HepG2 (cell line): ENCODE data around the gene DDRGK1. TPM values are rescaled to one million over a fixed set of nuclear protein-coding genes. Genes with fewer than 3 reads are reported as not detected.

Source experiments
- AHR ChIP-seq: IDR thresholded peaks from 2 replicates; pipeline ENCODE4 v1.6.1; 2018; ENCODE audit warnings: missing genetic modification reagents, missing compliant biosample characterization
- CSRNP1 ChIP-seq: sonication (generic); formaldehyde crosslinking; IDR thresholded peaks from 2 replicates; pipeline ENCODE4 v1.8.1; 2023; ENCODE audit warnings: mild to moderate bottlenecking, missing genetic modification reagents
- HOXA5 ChIP-seq: sonication (generic); formaldehyde crosslinking; IDR thresholded peaks from 2 replicates; pipeline ENCODE4 v1.4.0; 2020; ENCODE audit warnings: missing genetic modification reagents
- KDM1A ChIP-seq: IDR thresholded peaks from 2 replicates; pipeline ENCODE4 v1.6.1; 2016; ENCODE audit warnings: missing compliant biosample characterization
- MATR3 ChIP-seq: sonication (generic); formaldehyde crosslinking; IDR thresholded peaks from 2 replicates; pipeline ENCODE4 v1.4.0; 2020; ENCODE audit warnings: missing genetic modification reagents
- MYNN ChIP-seq: sonication (generic); formaldehyde crosslinking; IDR thresholded peaks from 2 replicates; pipeline ENCODE4 v1.4.0; 2020; ENCODE audit warnings: mild to moderate bottlenecking, low read depth, missing genetic modification reagents
- PAX8 ChIP-seq: sonication (generic); formaldehyde crosslinking; IDR thresholded peaks from 2 replicates; pipeline ENCODE4 v1.8.0; 2022; ENCODE audit warnings: mild to moderate bottlenecking, missing genetic modification reagents, borderline replicate concordance
- PLRG1 ChIP-seq: fragments of 450-650 bp; conservative IDR thresholded peaks from 2 replicates; pipeline ENCODE4 v1.6.1; 2016
- POLR2A ChIP-seq, 2 experiments: IDR thresholded peaks; 2 replicates each; pipeline ENCODE4 v1.6.1; 2011; ENCODE audit warnings: low read depth in 2 of 2, low read length in 2 of 2, mild to moderate bottlenecking in 1 of 2, moderate library complexity in 1 of 2; ENCODE audit not compliant: insufficient read depth in 1 of 2
- RFX5 ChIP-seq: IDR thresholded peaks from 2 replicates; pipeline ENCODE4 v1.6.1; 2011; ENCODE audit warnings: low read depth, low read length, improper control_type of control experiment
- TARDBP ChIP-seq: sonication (generic); formaldehyde crosslinking; IDR thresholded peaks from 2 replicates; pipeline ENCODE4 v1.8.0; 2022; ENCODE audit warnings: mild to moderate bottlenecking, missing genetic modification reagents
- YY1 ChIP-seq: IDR thresholded peaks from 2 replicates; pipeline ENCODE4 v1.6.1; 2011; ENCODE audit warnings: low read length, low read depth, moderate library complexity, mild to moderate bottlenecking; ENCODE audit not compliant: insufficient read depth, insufficient replicate concordance
- ZMYM4 ChIP-seq: sonication (generic); formaldehyde crosslinking; IDR thresholded peaks from 2 replicates; pipeline ENCODE4 v1.8.1; 2023; ENCODE audit warnings: mild to moderate bottlenecking, missing genetic modification reagents
- ZNF33A ChIP-seq: sonication (generic); formaldehyde crosslinking; IDR thresholded peaks from 2 replicates; pipeline ENCODE4 v1.5.1; 2020; ENCODE audit warnings: missing genetic modification reagents, mild to moderate bottlenecking, moderate library complexity, borderline replicate concordance
- ZNF441 ChIP-seq: sonication (generic); formaldehyde crosslinking; IDR thresholded peaks from 2 replicates; pipeline ENCODE4 v1.7.0; 2021; ENCODE audit warnings: missing genetic modification reagents, borderline replicate concordance
- ZNF615 ChIP-seq: sonication (generic); formaldehyde crosslinking; IDR thresholded peaks from 2 replicates; pipeline ENCODE4 v1.5.0; 2020; ENCODE audit warnings: mild to moderate bottlenecking, missing genetic modification reagents, borderline replicate concordance
- ZNF7 ChIP-seq: IDR thresholded peaks from 2 replicates; pipeline ENCODE4 v1.6.1; 2016; ENCODE audit warnings: missing biosample characterization, missing genetic modification reagents
- ZNF788 ChIP-seq: sonication (generic); formaldehyde crosslinking; IDR thresholded peaks from 2 replicates; pipeline ENCODE4 v1.5.0; 2020; ENCODE audit warnings: mild to moderate bottlenecking, missing genetic modification reagents, borderline replicate concordance
- polyA plus RNA-seq, 8 experiments: library from polyadenylated mRNA; depleted of rRNA in 3 of 8; stranded (reverse) in 7 of 8; unstranded in 1 of 8; fragments of >200 nt; fragmentation: Illumina TruSeq in 4 of 8; extraction: Trizol in 4 of 8; gene quantifications; 2 replicates each; pipeline versions ENCODE4 v1.2.1 to v1.2.3, GENCODE V29; 2011 to 2016; ENCODE audit warnings: low read depth in 4 of 8, missing spikeins in 1 of 8, mixed read lengths in 1 of 8; ENCODE audit not compliant: insufficient read depth in 1 of 8
- total RNA-seq, 5 experiments: library from RNA; depleted of rRNA; stranded (reverse); fragments of >200 nt; fragmentation: Illumina TruSeq; extraction: Trizol; gene quantifications; 2 replicates each; pipeline ENCODE4 v1.2.3, GENCODE V29; 2016; ENCODE audit warnings: low read depth in 1 of 5
- TF ChIP-seq, protein P1 (sequence below): sonication (generic); formaldehyde crosslinking; IDR thresholded peaks from 2 replicates; pipeline ENCODE4 v1.8.0; 2022; ENCODE audit warnings: mild to moderate bottlenecking, missing genetic modification reagents, moderate library complexity
- TF ChIP-seq, protein P2 (sequence below): sonication (generic); formaldehyde crosslinking; IDR thresholded peaks from 2 replicates; pipeline ENCODE4 v1.5.1; 2020; ENCODE audit warnings: mild to moderate bottlenecking, missing genetic modification reagents, moderate library complexity
- TF ChIP-seq, protein P3 (sequence below): sonication (generic); formaldehyde crosslinking; IDR thresholded peaks from 2 replicates; pipeline ENCODE4 v1.4.0; 2020; ENCODE audit warnings: missing genetic modification reagents
- TF ChIP-seq, protein P4 (sequence below), 2 experiments: sonication (generic) in 1 of 2; formaldehyde crosslinking in 1 of 2; IDR thresholded peaks; 2 replicates each; pipeline versions ENCODE4 v1.4.0 to v1.6.1; 2018 to 2020; ENCODE audit warnings: missing genetic modification reagents in 2 of 2, borderline replicate concordance in 1 of 2, low read depth in 1 of 2, mild to moderate bottlenecking in 1 of 2, missing biosample characterization in 1 of 2

The DDRGK1 gene
- total and polyA plus RNA-seq, 2 of the 13 experiments (the other 11 are each of a cell fraction or from before 2014, with no cell fraction given), result 96.7 to 149 TPM

DNA sequence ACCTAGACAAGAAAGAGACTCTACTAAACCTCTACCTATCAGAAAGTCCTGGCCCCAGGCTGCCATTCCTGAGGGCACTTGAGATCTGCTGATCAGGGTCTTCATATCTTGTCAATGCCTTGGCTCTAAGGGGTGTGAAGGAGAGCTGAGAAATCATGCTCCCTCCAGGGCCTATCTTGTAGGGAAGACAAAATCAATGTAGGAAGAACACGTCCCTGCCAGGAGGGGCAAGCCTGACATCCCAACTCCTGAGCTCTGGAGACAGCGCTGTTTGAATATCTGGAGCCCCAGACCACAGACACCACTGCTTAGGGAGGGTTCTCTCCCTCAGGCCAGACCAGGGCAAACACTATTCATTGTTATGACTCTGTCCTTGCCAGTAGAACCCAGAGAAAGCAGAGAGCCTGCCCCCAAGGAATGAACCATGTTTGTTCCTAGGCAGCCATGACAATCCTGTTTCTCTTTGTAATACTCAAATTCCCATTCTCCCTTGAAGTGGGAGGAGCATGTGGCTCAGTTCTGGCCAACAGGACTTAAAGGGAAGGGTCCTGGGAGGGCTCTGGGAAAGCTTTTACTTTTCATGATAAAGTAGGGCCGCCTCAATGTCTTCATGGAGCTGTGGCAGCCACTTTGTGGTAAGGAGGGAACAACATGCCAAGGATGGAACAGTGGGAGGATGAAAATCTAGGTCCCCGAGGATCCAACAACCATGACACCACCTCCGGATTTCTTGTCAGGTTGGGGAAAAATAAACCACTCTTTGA, 43.0 kb downstream of the DDRGK1 start (continued):
- TF ChIP-seq, protein P1, sequence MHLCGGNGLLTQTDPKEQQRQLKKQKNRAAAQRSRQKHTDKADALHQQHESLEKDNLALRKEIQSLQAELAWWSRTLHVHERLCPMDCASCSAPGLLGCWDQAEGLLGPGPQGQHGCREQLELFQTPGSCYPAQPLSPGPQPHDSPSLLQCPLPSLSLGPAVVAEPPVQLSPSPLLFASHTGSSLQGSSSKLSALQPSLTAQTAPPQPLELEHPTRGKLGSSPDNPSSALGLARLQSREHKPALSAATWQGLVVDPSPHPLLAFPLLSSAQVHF (CRISPR knock-in tag), result no peak
- 0 out of 4 replicates have a peak, but pooled peaks of 1 of the 2 experiments have one; percentile 36 for TF ChIP-seq POLR2A (IDR thresholded peaks at IDR 0.05; ENCODE audit: insufficient read depth in 1 of 2, low read depth in 2 of 2, low read length in 2 of 2)
- TF ChIP-seq ZNF615, result 0 out of 2 replicates have a peak, but pooled peaks have one; percentile 52
- no peak for TF ChIP-seq MATR3 (CRISPR knock-in tag)
- no peak for TF ChIP-seq RFX5
- TF ChIP-seq ZNF7, result no peak
- TF ChIP-seq TARDBP, result peak; percentile 3; the same call in 1 of the 2 replicates
- peak; percentile 41; the same call in 1 of the 2 replicates for TF ChIP-seq ZNF33A (CRISPR knock-in tag)
- 0 out of 2 replicates have a peak, but pooled peaks have one; percentile 61 for TF ChIP-seq KDM1A
- no peak; the same call in 1 of the 2 replicates for TF ChIP-seq ZMYM4 (CRISPR knock-in tag)
- TF ChIP-seq ZNF441 (CRISPR knock-in tag), result 0 out of 2 replicates have a peak, but pooled peaks have one; percentile 27
- TF ChIP-seq MYNN (CRISPR knock-in tag), result no peak
- TF ChIP-seq PLRG1, result no peak
- TF ChIP-seq, protein P2, sequence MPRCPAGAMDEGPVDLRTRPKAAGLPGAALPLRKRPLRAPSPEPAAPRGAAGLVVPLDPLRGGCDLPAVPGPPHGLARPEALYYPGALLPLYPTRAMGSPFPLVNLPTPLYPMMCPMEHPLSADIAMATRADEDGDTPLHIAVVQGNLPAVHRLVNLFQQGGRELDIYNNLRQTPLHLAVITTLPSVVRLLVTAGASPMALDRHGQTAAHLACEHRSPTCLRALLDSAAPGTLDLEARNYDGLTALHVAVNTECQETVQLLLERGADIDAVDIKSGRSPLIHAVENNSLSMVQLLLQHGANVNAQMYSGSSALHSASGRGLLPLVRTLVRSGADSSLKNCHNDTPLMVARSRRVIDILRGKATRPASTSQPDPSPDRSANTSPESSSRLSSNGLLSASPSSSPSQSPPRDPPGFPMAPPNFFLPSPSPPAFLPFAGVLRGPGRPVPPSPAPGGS (CRISPR knock-in tag), result peak; percentile 68; the same call in 1 of the 2 replicates
- TF ChIP-seq AHR (CRISPR knock-in tag), result no peak
- TF ChIP-seq, protein P3, sequence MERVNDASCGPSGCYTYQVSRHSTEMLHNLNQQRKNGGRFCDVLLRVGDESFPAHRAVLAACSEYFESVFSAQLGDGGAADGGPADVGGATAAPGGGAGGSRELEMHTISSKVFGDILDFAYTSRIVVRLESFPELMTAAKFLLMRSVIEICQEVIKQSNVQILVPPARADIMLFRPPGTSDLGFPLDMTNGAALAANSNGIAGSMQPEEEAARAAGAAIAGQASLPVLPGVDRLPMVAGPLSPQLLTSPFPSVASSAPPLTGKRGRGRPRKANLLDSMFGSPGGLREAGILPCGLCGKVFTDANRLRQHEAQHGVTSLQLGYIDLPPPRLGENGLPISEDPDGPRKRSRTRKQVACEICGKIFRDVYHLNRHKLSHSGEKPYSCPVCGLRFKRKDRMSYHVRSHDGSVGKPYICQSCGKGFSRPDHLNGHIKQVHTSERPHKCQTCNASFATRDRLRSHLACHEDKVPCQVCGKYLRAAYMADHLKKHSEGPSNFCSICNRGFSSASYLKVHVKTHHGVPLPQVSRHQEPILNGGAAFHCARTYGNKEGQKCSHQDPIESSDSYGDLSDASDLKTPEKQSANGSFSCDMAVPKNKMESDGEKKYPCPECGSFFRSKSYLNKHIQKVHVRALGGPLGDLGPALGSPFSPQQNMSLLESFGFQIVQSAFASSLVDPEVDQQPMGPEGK (CRISPR knock-in tag), result no peak
- TF ChIP-seq PAX8 (CRISPR knock-in tag), result no peak
- TF ChIP-seq HOXA5 (CRISPR knock-in tag), result no peak
- TF ChIP-seq, protein P4, sequence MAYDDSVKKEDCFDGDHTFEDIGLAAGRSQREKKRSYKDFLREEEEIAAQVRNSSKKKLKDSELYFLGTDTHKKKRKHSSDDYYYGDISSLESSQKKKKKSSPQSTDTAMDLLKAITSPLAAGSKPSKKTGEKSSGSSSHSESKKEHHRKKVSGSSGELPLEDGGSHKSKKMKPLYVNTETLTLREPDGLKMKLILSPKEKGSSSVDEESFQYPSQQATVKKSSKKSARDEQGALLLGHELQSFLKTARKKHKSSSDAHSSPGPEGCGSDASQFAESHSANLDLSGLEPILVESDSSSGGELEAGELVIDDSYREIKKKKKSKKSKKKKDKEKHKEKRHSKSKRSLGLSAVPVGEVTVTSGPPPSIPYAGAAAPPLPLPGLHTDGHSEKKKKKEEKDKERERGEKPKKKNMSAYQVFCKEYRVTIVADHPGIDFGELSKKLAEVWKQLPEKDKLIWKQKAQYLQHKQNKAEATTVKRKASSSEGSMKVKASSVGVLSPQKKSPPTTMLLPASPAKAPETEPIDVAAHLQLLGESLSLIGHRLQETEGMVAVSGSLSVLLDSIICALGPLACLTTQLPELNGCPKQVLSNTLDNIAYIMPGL (CRISPR knock-in tag; IDR thresholded peaks at IDR 0.05; ENCODE audit: borderline replicate concordance in 1 of 2, low read depth in 1 of 2), result 0 out of 4 replicates have a peak, but pooled peaks of 1 of the 2 experiments have one; percentile 7
- TF ChIP-seq YY1, result peak; percentile 56
- TF ChIP-seq CSRNP1 (CRISPR knock-in tag), result no peak
- TF ChIP-seq ZNF788 (CRISPR knock-in tag), result 0 out of 2 replicates have a peak, but pooled peaks have one; percentile 21
